Loucy (cell line): ENCODE measurements around the gene INO80C.

Experiments
- CTCF ChIP-seq: fragments of 200-600 bp; sonication (generic); conservative IDR thresholded peaks from 2 replicates; pipeline ENCODE4 v1.5.1; 2014; ENCODE audit warnings: mild to moderate bottlenecking, antibody characterized with exemption, low read length
- EZH2phosphoT487 ChIP-seq: fragments of 200-600 bp; IDR thresholded peaks from 2 replicates; pipeline ENCODE4 v1.6.1; 2018; ENCODE audit warnings: antibody characterized with exemption, mild to moderate bottlenecking, moderate library complexity, borderline replicate concordance

DNA sequence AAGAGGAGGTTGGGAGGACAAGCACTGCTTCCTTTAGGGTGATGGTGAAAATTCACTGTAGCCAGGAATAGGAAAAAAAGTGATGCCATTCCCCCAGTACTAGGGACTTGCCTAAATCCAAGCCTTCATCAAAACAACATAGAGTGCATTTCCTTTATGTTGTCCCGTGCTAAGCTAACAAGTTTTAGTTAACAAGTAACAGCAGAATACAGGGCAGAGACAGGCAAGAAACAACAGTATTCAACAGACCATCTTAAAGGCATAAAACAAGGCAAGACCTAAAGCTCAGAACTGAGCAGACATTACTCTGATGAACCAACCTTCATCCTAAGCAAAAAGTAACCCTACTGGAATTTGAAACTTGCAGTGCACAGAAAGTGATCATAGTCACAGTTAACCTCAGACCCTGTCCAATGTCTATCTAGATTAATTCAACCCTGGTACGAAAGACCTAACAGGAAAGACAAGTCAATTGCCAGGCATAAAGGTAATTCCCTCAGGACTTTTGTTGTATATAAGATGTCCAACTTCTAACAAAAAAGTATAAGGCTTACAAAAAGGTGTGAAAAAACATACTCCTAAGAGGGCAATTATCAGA lies 49.3 kb upstream of the INO80C start:
- TF ChIP-seq CTCF (no peak), EZH2phosphoT487 (no peak)
